IMR-90 (cell line): ENCODE results near the gene SLC9A3. TPM values are rescaled to one million over a fixed set of nuclear protein-coding genes. Genes with fewer than 3 reads are reported as not detected.

ENCODE experiments used
- ATAC-seq: fragments of 200-7000 bp; cut with Tn5 transposase; 2 replicates; pipeline ENCODE4 v1.9.1; 2020; ENCODE audit warnings: low read depth, mild to moderate bottlenecking, moderate library complexity
- BruUV-seq: library from RNA; stranded (reverse); fragments of 400-500 nt; replicated peaks from 2 replicates; lab custom pipeline; 2021; lab: Mats Ljungman, UMichigan
- CTCF ChIA-PET: fragments of 300-600 bp; formaldehyde crosslinking; extraction: SDS; loops from one replicate; lab custom pipeline; 2021; ENCODE audit warnings: antibody characterized with exemption; lab: Yijun Ruan, JAX
- POLR2A ChIA-PET: fragments of 300-600 bp; sonication (Branson Sonifier 250); formaldehyde crosslinking; loops from one replicate; lab custom pipeline; 2022; ENCODE audit warnings: antibody characterized with exemption; ENCODE audit not compliant: unreplicated experiment; lab: Charles Lee
- DNase-seq: peaks from one replicate; pipeline ENCODE4 v3.0.0; 2013
- H2AFZ ChIP-seq: replicated peaks from 2 replicates; pipeline ENCODE3; 2013; ENCODE audit warnings: low read length, mild to moderate bottlenecking; ENCODE audit not compliant: poor library complexity
- H2AK5ac ChIP-seq: 2 replicates; pipeline ENCODE4 v1.6.1; 2013; ENCODE audit warnings: low read depth, low read length, inconsistent platforms
- H2AK9ac ChIP-seq: replicated peaks from 2 replicates; pipeline ENCODE3; 2013; ENCODE audit warnings: mild to moderate bottlenecking, low read depth, low read length, moderate library complexity; ENCODE audit not compliant: poor library complexity
- H2BK120ac ChIP-seq: 2 replicates; pipeline ENCODE4 v1.6.1; 2013; ENCODE audit warnings: low read depth, low read length, inconsistent platforms
- H2BK15ac ChIP-seq: 3 replicates; pipeline ENCODE4 v1.6.1; 2013; ENCODE audit warnings: low read depth, low read length, inconsistent platforms
- H2BK20ac ChIP-seq: 2 replicates; pipeline ENCODE4 v1.6.1; 2013; ENCODE audit warnings: low read depth, mild to moderate bottlenecking, inconsistent platforms, low read length, moderate library complexity
- H2BK5ac ChIP-seq: 2 replicates; pipeline ENCODE4 v1.6.1; 2013; ENCODE audit warnings: mild to moderate bottlenecking, low read depth, low read length, inconsistent platforms; ENCODE audit not compliant: poor library complexity, severe bottlenecking
- H3K14ac ChIP-seq: replicated peaks from 2 replicates; pipeline ENCODE4 v1.6.1; 2013; ENCODE audit warnings: low read depth, low read length, inconsistent platforms
- H3K18ac ChIP-seq: 2 replicates; pipeline ENCODE4 v1.6.1; 2013; ENCODE audit warnings: low read depth, low read length, control low read depth
- H3K23ac ChIP-seq: 2 replicates; pipeline ENCODE4 v1.6.1; 2013; ENCODE audit warnings: low read depth, low read length, inconsistent platforms
- H3K27ac ChIP-seq: 2 replicates; pipeline ENCODE4 v1.5.1; 2013; ENCODE audit warnings: mild to moderate bottlenecking, control low read depth, low read length; ENCODE audit not compliant: insufficient read depth
- H3K27me3 ChIP-seq: 2 replicates; pipeline ENCODE4 v1.6.1; 2013; ENCODE audit warnings: low read length; ENCODE audit not compliant: control insufficient read depth, insufficient read depth
- H3K36me3 ChIP-seq: 2 replicates; pipeline ENCODE4 v1.6.1; 2013; ENCODE audit warnings: low read length, mixed read lengths; ENCODE audit not compliant: control insufficient read depth, insufficient read depth
- H3K4ac ChIP-seq: 2 replicates; pipeline ENCODE4 v1.6.1; 2013; ENCODE audit warnings: low read depth, low read length, inconsistent platforms
- H3K4me1 ChIP-seq: 2 replicates; pipeline ENCODE4 v1.6.1; 2013; ENCODE audit warnings: low read length, mixed read lengths; ENCODE audit not compliant: control insufficient read depth, insufficient read depth
- H3K4me2 ChIP-seq: 2 replicates; pipeline ENCODE4 v1.6.1; 2013; ENCODE audit warnings: low read depth, mild to moderate bottlenecking, control low read depth, low read length, moderate library complexity
- H3K4me3 ChIP-seq: 2 replicates; pipeline ENCODE4 v1.5.1; 2013; ENCODE audit warnings: low read depth, mild to moderate bottlenecking, control low read depth, low read length, moderate library complexity; ENCODE audit not compliant: insufficient read depth
- H3K56ac ChIP-seq: 2 replicates; pipeline ENCODE4 v1.6.1; 2013; ENCODE audit warnings: low read length, inconsistent platforms; ENCODE audit not compliant: insufficient read depth; ENCODE audit errors: extremely low read depth
- H3K79me1 ChIP-seq, 2 experiments: 2 replicates each; pipeline ENCODE4 v1.6.1; 2013; ENCODE audit warnings: low read length in 2 of 2, inconsistent platforms in 1 of 2, low read depth in 1 of 2
- H3K9ac ChIP-seq: 2 replicates; pipeline ENCODE4 v1.6.1; 2013; ENCODE audit warnings: low read depth, low read length, control low read depth
- H3K9me1 ChIP-seq: 2 replicates; pipeline ENCODE4 v1.6.1; 2013; ENCODE audit warnings: low read length, inconsistent platforms; ENCODE audit not compliant: insufficient read depth
- H3K9me3 ChIP-seq: 2 replicates; pipeline ENCODE4 v1.6.1; 2013; ENCODE audit warnings: low read length; ENCODE audit not compliant: control insufficient read depth, insufficient read depth
- H4K20me1 ChIP-seq: 2 replicates; pipeline ENCODE4 v1.6.1; 2013; ENCODE audit warnings: low read length, inconsistent platforms; ENCODE audit not compliant: insufficient read depth
- H4K5ac ChIP-seq: 2 replicates; pipeline ENCODE4 v1.6.1; 2013; ENCODE audit warnings: mild to moderate bottlenecking, low read depth, low read length, control low read depth
- H4K8ac ChIP-seq, 2 experiments: 2 replicates each; pipeline ENCODE4 v1.6.1; 2013; ENCODE audit warnings: low read depth in 2 of 2, low read length in 2 of 2, control low read depth in 1 of 2, inconsistent platforms in 1 of 2
- H4K91ac ChIP-seq: 2 replicates; pipeline ENCODE4 v1.6.1; 2013; ENCODE audit warnings: low read depth, low read length, inconsistent platforms; ENCODE audit not compliant: insufficient read depth
- BHLHE40 ChIP-seq: fragments of 150-350 bp; IDR thresholded peaks from 2 replicates; pipeline ENCODE4 v1.6.1; 2016; ENCODE audit warnings: mild to moderate bottlenecking, low read depth, low read length
- CEBPB ChIP-seq: IDR thresholded peaks from 2 replicates; pipeline ENCODE4 v1.6.1; 2012; ENCODE audit warnings: low read depth, low read length, improper control_type of control experiment
- CHD1 ChIP-seq: IDR thresholded peaks from 2 replicates; pipeline ENCODE4 v1.6.1; 2012; ENCODE audit warnings: low read depth, low read length, improper control_type of control experiment
- CTCF ChIP-seq: conservative IDR thresholded peaks from 2 replicates; pipeline ENCODE4 v1.5.1; 2012; ENCODE audit warnings: mild to moderate bottlenecking, low read depth, low read length, improper control_type of control experiment
- ELK1 ChIP-seq: fragments of 150-350 bp; IDR thresholded peaks from 2 replicates; pipeline ENCODE4 v1.6.1; 2016; ENCODE audit warnings: low read depth, mild to moderate bottlenecking, low read length, moderate library complexity, borderline replicate concordance
- FOS ChIP-seq: fragments of 150-350 bp; IDR thresholded peaks from 2 replicates; pipeline ENCODE4 v1.6.1; 2016; ENCODE audit warnings: low read depth, low read length
- MAFK ChIP-seq: IDR thresholded peaks from 2 replicates; pipeline ENCODE4 v1.6.1; 2012; ENCODE audit warnings: low read depth, low read length, improper control_type of control experiment
- MAZ ChIP-seq: IDR thresholded peaks from 2 replicates; pipeline ENCODE4 v1.6.1; 2012; ENCODE audit warnings: low read depth, mild to moderate bottlenecking, low read length, improper control_type of control experiment, moderate library complexity, borderline replicate concordance
- MXI1 ChIP-seq: IDR thresholded peaks from 2 replicates; pipeline ENCODE4 v1.6.1; 2012; ENCODE audit warnings: low read depth, mild to moderate bottlenecking, low read length, moderate library complexity, borderline replicate concordance
- NFE2L2 ChIP-seq: fragments of 150-350 bp; IDR thresholded peaks from 2 replicates; pipeline ENCODE4 v1.6.1; 2016; ENCODE audit warnings: low read depth, mild to moderate bottlenecking, low read length
- POLR2A ChIP-seq: IDR thresholded peaks from 2 replicates; pipeline ENCODE4 v1.6.1; 2012; ENCODE audit warnings: mild to moderate bottlenecking, low read depth, low read length
- RAD21 ChIP-seq: IDR thresholded peaks from 2 replicates; pipeline ENCODE4 v1.6.1; 2012; ENCODE audit warnings: low read length, improper control_type of control experiment
- RCOR1 ChIP-seq: IDR thresholded peaks from 2 replicates; pipeline ENCODE4 v1.6.1; 2012; ENCODE audit warnings: mild to moderate bottlenecking, low read length, improper control_type of control experiment; ENCODE audit not compliant: insufficient replicate concordance
- RFX5 ChIP-seq: IDR thresholded peaks from 2 replicates; pipeline ENCODE4 v1.8.0; 2012; ENCODE audit warnings: low read depth, mild to moderate bottlenecking, low read length, moderate library complexity
- SMC3 ChIP-seq: fragments of 150-350 bp; IDR thresholded peaks from 2 replicates; pipeline ENCODE4 v1.6.1; 2016; ENCODE audit warnings: low read depth, mild to moderate bottlenecking, antibody characterized with exemption, low read length, moderate library complexity
- USF2 ChIP-seq: fragments of 150-350 bp; IDR thresholded peaks from 2 replicates; pipeline ENCODE4 v1.6.1; 2017; ENCODE audit warnings: mild to moderate bottlenecking, antibody characterized with exemption, low read length, low read depth
- WGBS, 2 experiments: methylation state at CpG; one replicate each; pipeline versions ENCODE4 v1.1.5 to v1.1.7; 2013; ENCODE audit warnings: missing lambda C conversion rate in 2 of 2; ENCODE audit not compliant: insufficient read length in 1 of 2; ENCODE audit errors: extremely low coverage in 2 of 2; 5-methylcytosine and 5-hydroxymethylcytosine counted together
- dilution Hi-C: fragments of 300-500 bp; cut with HindIII; formaldehyde crosslinking; loops from one replicate; pipeline ENCODE4 v1.14.3; 2018; ENCODE audit warnings: low sequenced_read_pairs; ENCODE audit not compliant: unreplicated experiment
- in situ Hi-C: fragments of 300-500 bp; cut with MboI; formaldehyde crosslinking; loops from 3 replicates; pipeline ENCODE4 v1.14.3; 2019; ENCODE audit warnings: low sequenced_read_pairs, inconsistent platforms, mixed read lengths
- intact Hi-C: fragments of 100-400 bp; cut with micrococcal nuclease; formaldehyde crosslinking; loops from 2 replicates; pipeline ENCODE4 v1.10.0; 2022
- polyA plus RNA-seq, 3 experiments: library from polyadenylated mRNA; depleted of rRNA; stranded (reverse); fragments of >200 nt; gene quantifications; 2 replicates each; pipeline ENCODE4 v1.2.3, GENCODE V29; 2012; ENCODE audit warnings: low replicate concordance in 1 of 3
- total RNA-seq: library from RNA; depleted of rRNA; stranded (reverse); fragments of >200 nt; gene quantifications from 2 replicates; pipeline ENCODE4 v1.2.3, GENCODE V29; 2012

Gene SLC9A3
- total and polyA plus RNA-seq, 2 of the 4 experiments (the other 2 are of a cell fraction), result 0.72 to 1.5 TPM

GRCh38 chr5:482506-482905 lies 41.7 kb downstream of the SLC9A3 start:
- Histone ChIP-seq H3K27ac (no peak overlapping the region), H3K9me1 (no peaks in the 10 kb centered on the region), H3K4me2 (no peak overlapping the region), H3K14ac (no peak overlapping the region), H3K4me1 (no peaks in the 10 kb centered on the region), H3K36me3 (no peaks in the 10 kb centered on the region), H3K56ac (no peak overlapping the region), H2AK5ac (no peak overlapping the region), H2BK15ac (no peak overlapping the region), H3K9me3 (no peaks in the 10 kb centered on the region), H4K5ac (no peak overlapping the region), H4K20me1 (no peaks in the 10 kb centered on the region; the same call in 1 of the 2 replicates), H4K91ac (no peak overlapping the region), H3K4ac (no peak overlapping the region), H2AK9ac (peak overlapping the region; percentile 28), H2AFZ (no peak overlapping the region), H3K27me3 (peaks cover 2% of the 10 kb centered on the region; the same call in 1 of the 2 replicates), H2BK20ac (no peak overlapping the region), H2BK5ac (no peak overlapping the region), H3K9ac (no peak overlapping the region), H3K4me3 (no peak overlapping the region), H2BK120ac (no peak overlapping the region), H3K79me1 (no peaks in the 10 kb centered on the region), H3K18ac (no peak overlapping the region), H4K8ac (no peak overlapping the region), H3K23ac (no peak overlapping the region)
- 95% methylated on average over 21 of the region's 27 CpGs; no CpG with 5 or more reads in 1 of the 2 experiments for WGBS, 2 experiments
- ChIA-PET POLR2A (no interaction called here), CTCF (no interaction called here)
- DNase-seq, result no peak
- BruUV-seq, result no TSS peak
- dilution Hi-C loops, result no loop called here
- TF ChIP-seq ELK1 (no peak), BHLHE40 (no peak), MAFK (no peak), MXI1 (no peak), RCOR1 (no peak), SMC3 (no peak), USF2 (no peak), CTCF (no peak), FOS (no peak), POLR2A (no peak), CEBPB (no peak), RFX5 (no peak), RAD21 (no peak), NFE2L2 (no peak), MAZ (no peak), CHD1 (no peak)
- ATAC-seq, result no peak
- in situ Hi-C loops, result no loop called here
- intact Hi-C loops, result no loop called here
